Trophoblast cell (in vitro differentiated cells and primary cell): ENCODE results near the gene EML2.
A peak's percentile ranks its signal among the peaks of the same experiment; 100 is the strongest.
"Not testable (repeated sequence)": the region's sequence is repeated elsewhere in the genome, so short reads cannot be mapped to it uniquely, and the experiment has no call there.

ENCODE experiments used
- DNase-seq, 2 donors: peaks; one replicate each; pipeline ENCODE4 v3.0.0-alpha.2; 2016
- H2AFZ ChIP-seq: 2 replicates; pipeline ENCODE4 v1.6.1; 2013; ENCODE audit warnings: low read length, moderate library complexity, mild to moderate bottlenecking; ENCODE audit not compliant: insufficient read depth, poor library complexity
- H2AK5ac ChIP-seq: 2 replicates; pipeline ENCODE4 v1.6.1; 2013; ENCODE audit warnings: mild to moderate bottlenecking, low read length
- H2BK120ac ChIP-seq: 2 replicates; pipeline ENCODE4 v1.6.1; 2013; ENCODE audit warnings: low read length, mild to moderate bottlenecking, moderate library complexity; ENCODE audit not compliant: insufficient read depth, poor library complexity
- H2BK12ac ChIP-seq: 2 replicates; pipeline ENCODE4 v1.6.1; 2013; ENCODE audit warnings: mild to moderate bottlenecking, low read length, moderate library complexity
- H2BK5ac ChIP-seq: 2 replicates; pipeline ENCODE4 v1.6.1; 2013; ENCODE audit warnings: low read length, low read depth, moderate library complexity, mild to moderate bottlenecking; ENCODE audit not compliant: poor library complexity
- H3K14ac ChIP-seq: 2 replicates; pipeline ENCODE4 v1.6.1; 2013; ENCODE audit warnings: mild to moderate bottlenecking, low read length
- H3K18ac ChIP-seq: 2 replicates; pipeline ENCODE4 v1.6.1; 2013; ENCODE audit warnings: mild to moderate bottlenecking, low read length
- H3K23ac ChIP-seq: 2 replicates; pipeline ENCODE4 v1.6.1; 2013; ENCODE audit warnings: low read length
- H3K27ac ChIP-seq: 2 replicates; pipeline ENCODE4 v1.5.1; 2013; ENCODE audit warnings: low read depth, mild to moderate bottlenecking, inconsistent platforms, low read length, moderate library complexity
- H3K27me3 ChIP-seq: 2 replicates; pipeline ENCODE4 v1.6.1; 2013; ENCODE audit warnings: inconsistent platforms, mild to moderate bottlenecking, low read length, moderate library complexity; ENCODE audit not compliant: insufficient read depth
- H3K36me3 ChIP-seq, 2 experiments: 1 replicate in 1 of 2; 2 replicates in 1 of 2; pipeline ENCODE4 v1.6.1; 2013; ENCODE audit warnings: low read length in 2 of 2, mild to moderate bottlenecking in 2 of 2, moderate library complexity in 1 of 2; ENCODE audit not compliant: insufficient read depth in 2 of 2, control insufficient read depth in 1 of 2
- H3K4ac ChIP-seq: 2 replicates; pipeline ENCODE4 v1.6.1; 2013; ENCODE audit warnings: low read depth, mild to moderate bottlenecking, low read length, moderate library complexity
- H3K4me1 ChIP-seq, 2 experiments: 1 replicate in 1 of 2; 2 replicates in 1 of 2; pipeline ENCODE4 v1.6.1; 2013; ENCODE audit warnings: low read length in 2 of 2, mild to moderate bottlenecking in 2 of 2, moderate library complexity in 1 of 2; ENCODE audit not compliant: insufficient read depth in 2 of 2, control insufficient read depth in 1 of 2
- H3K4me2 ChIP-seq: 2 replicates; pipeline ENCODE4 v1.6.1; 2013; ENCODE audit warnings: inconsistent platforms, mild to moderate bottlenecking, low read length, moderate library complexity
- H3K4me3 ChIP-seq: 2 replicates; pipeline ENCODE4 v1.5.1; 2013; ENCODE audit warnings: mild to moderate bottlenecking, low read depth, low read length, inconsistent platforms
- H3K79me1 ChIP-seq: one replicate; pipeline ENCODE4 v1.6.1; 2013; ENCODE audit warnings: low read length
- H3K79me2 ChIP-seq: 2 replicates; pipeline ENCODE4 v1.6.1; 2013; ENCODE audit warnings: low read length, mild to moderate bottlenecking; ENCODE audit not compliant: control insufficient read depth, insufficient read depth, poor library complexity
- H3K9ac ChIP-seq: 2 replicates; pipeline ENCODE4 v1.6.1; 2013; ENCODE audit warnings: mild to moderate bottlenecking, low read length
- H3K9me3 ChIP-seq: 2 replicates; pipeline ENCODE4 v1.6.1; 2013; ENCODE audit warnings: low read depth, mild to moderate bottlenecking, control low read depth, inconsistent platforms, low read length; ENCODE audit not compliant: insufficient read depth
- H4K12ac ChIP-seq: 2 replicates; pipeline ENCODE4 v1.6.1; 2013; ENCODE audit warnings: low read depth, mild to moderate bottlenecking, low read length, moderate library complexity
- H4K8ac ChIP-seq: 2 replicates; pipeline ENCODE4 v1.6.1; 2013; ENCODE audit warnings: low read depth, mild to moderate bottlenecking, low read length, moderate library complexity
- H4K91ac ChIP-seq: one replicate; pipeline ENCODE4 v1.6.1; 2013; ENCODE audit warnings: low read depth, mild to moderate bottlenecking, low read length, moderate library complexity
- WGBS: extraction: QIAGEN DNeasy Blood & Tissue Kit; methylation state at CpG from one replicate; pipeline ENCODE4 v1.1.7; 2013; ENCODE audit warnings: missing lambda C conversion rate; ENCODE audit not compliant: insufficient read length, insufficient coverage; ENCODE audit errors: extremely low coverage; 5-methylcytosine and 5-hydroxymethylcytosine counted together

EML2 gene

DNA sequence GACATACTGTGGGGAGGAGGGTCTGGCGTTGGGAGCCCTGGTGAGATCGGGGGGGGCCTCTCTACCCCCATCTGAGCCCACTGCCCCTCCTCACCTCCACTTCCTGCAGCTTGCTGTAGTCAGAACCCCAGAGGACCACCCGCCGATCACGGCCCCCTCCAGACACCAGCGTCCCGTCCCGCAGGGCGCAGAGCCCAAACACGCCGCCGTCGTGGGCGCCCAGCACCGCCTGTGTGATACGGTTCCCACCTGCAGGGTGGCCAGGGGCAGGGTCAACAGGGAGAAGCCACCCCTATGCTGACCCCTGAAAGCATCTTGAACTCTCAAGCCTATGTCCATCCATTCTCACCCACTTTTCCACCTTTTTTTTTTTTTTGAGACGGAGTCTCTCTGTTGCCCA, 17.8 kb downstream of the EML2 start:
- no peak overlapping the region for H4K91ac ChIP-seq
- peaks cover 32 to 36% of the 10 kb centered on the region in 2 experiments for H3K36me3 ChIP-seq
- no peaks in the 10 kb centered on the region for H3K27me3 ChIP-seq
- H3K9me3 ChIP-seq: peaks cover 2% of the 10 kb centered on the region
- H3K18ac ChIP-seq: no peak overlapping the region
- H4K12ac ChIP-seq: no peak overlapping the region
- H3K9ac ChIP-seq: no peak overlapping the region
- H3K79me2 ChIP-seq: no peaks in the 10 kb centered on the region
- H2BK12ac ChIP-seq: no peak overlapping the region
- no peak overlapping the region for H2BK5ac ChIP-seq
- WGBS: no CpG with 5 or more reads among the region's 17 CpGs
- no peak overlapping the region for H4K8ac ChIP-seq
- H3K4ac ChIP-seq: no peak overlapping the region
- H2AFZ ChIP-seq: no peak overlapping the region
- H3K23ac ChIP-seq: no peak overlapping the region
- no peak overlapping the region for H3K14ac ChIP-seq
- H3K27ac ChIP-seq: no peak overlapping the region
- DNase-seq: no peak
- no peak overlapping the region for H2BK120ac ChIP-seq
- H3K4me3 ChIP-seq: no peak overlapping the region
- no peak overlapping the region for H2AK5ac ChIP-seq
- no peaks in the 10 kb centered on the region for H3K79me1 ChIP-seq
- H3K4me2 ChIP-seq: no peak overlapping the region
- peaks cover 0 to 2% of the 10 kb centered on the region in 2 experiments for H3K4me1 ChIP-seq

DNA sequence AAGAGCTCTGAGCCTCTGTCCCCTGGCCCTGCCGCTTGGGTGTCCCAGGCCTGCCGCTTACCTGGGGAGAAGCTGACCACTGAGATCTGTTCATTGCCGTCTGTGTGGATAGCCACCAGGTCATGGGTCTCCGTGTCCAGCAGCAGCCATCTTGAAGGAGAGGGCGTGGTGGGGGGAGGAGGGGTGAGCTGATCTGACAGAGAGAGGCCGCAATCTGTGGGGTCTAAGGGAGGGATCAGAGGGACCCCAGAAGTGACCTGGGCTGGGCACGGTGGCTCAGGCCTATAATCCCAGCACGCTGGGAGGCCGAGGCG, 22.5 kb downstream of the EML2 start:
- H2BK5ac ChIP-seq: no peak overlapping the region
- peaks cover 0 to 8% of the 10 kb centered on the region in 2 experiments for H3K4me1 ChIP-seq
- no peak overlapping the region for H2AK5ac ChIP-seq
- H3K9ac ChIP-seq: no peak overlapping the region
- no peaks in the 10 kb centered on the region for H3K27me3 ChIP-seq
- H3K79me2 ChIP-seq: no peaks in the 10 kb centered on the region
- WGBS: no CpG with 5 or more reads among the region's 10 CpGs
- H2BK12ac ChIP-seq: no peak overlapping the region
- H4K12ac ChIP-seq: no peak overlapping the region
- peaks cover 2% of the 10 kb centered on the region for H3K9me3 ChIP-seq
- no peaks in the 10 kb centered on the region for H3K79me1 ChIP-seq
- no peak overlapping the region for H2BK120ac ChIP-seq
- no peak overlapping the region for H3K4ac ChIP-seq
- DNase-seq: no peak
- H3K14ac ChIP-seq: no peak overlapping the region
- peak overlapping the region; percentile 41 for H3K4me3 ChIP-seq
- H4K91ac ChIP-seq: no peak overlapping the region
- H2AFZ ChIP-seq: no peak overlapping the region
- H3K23ac ChIP-seq: no peak overlapping the region
- peak overlapping the region; percentile 12 for H4K8ac ChIP-seq
- no peak overlapping the region for H3K18ac ChIP-seq
- H3K27ac ChIP-seq: no peak overlapping the region
- H3K36me3 ChIP-seq: peaks cover 42 to 48% of the 10 kb centered on the region in 2 experiments
- H3K4me2 ChIP-seq: peak overlapping the region; percentile 60

DNA sequence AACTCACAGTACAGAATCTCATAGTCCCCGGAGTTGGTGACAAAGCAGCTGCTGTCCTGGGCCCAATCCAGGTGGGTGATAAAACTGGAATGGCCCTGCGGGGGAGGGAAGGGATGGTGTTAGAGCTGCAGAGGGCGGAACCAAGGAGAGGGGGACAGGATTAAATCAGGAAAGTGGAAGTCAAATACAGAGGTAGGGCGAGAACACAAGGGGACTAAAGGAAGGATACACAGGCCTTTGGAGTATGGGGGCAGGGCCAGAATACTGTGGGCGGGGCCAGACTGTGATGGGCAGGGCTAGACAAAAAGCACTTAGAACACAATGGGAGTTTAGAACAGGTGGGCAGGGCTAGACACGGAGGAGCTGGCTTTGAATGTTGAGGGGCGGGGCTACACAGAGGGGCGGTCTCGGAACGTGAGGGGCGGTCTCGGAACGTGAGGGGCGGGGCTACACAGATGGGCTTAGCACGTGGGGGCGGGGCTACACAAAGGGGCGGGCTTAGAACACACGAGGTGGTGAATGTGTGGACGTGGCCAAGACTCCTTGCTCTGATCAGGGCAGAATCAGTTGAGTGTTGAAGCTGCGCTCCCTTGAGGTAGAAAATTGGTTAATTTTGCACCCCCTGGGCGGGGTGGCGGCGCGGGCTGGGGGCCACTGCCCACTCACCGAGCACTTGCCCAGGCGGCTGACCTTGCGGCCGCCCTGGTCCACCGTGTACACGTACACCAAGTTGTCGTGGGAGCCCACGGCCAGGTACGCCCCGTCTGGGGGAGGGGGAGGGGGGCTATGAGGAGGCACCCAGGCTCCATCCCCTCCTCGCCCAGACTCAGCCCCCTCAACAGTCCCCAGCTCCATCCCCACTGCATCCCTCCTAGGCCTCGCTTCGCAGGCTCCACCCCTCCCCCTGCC, 23.1 kb downstream of the EML2 start:
- no peak overlapping the region for H2BK12ac ChIP-seq
- H3K14ac ChIP-seq: peak overlapping the region; percentile 33
- H2AFZ ChIP-seq: peak overlapping the region; percentile 7

DNA sequence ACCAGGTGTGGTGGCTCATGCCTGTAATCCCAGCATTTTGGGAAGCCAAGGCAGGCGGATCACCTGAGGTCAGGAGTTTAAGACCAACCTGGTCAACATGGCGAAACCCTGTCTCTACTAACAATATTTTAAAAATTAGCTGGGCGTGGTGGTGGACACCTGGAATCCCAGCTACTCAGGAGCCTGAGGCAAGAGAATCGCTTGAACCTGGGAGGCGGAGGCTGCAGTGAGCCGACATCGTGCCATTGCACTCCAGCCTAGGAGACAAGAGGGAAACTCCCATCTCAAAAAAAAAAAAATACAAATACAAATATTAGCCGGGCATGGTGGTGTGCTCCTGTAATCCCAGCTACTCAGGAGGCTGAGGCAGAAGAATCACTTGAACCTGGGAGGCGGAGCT, 24.1 kb downstream of the EML2 start:
- no CpG with 5 or more reads among the region's 9 CpGs for WGBS

More for the DNA sequence above, 23.1 kb downstream of the EML2 start:
- no peak overlapping the region for H2AK5ac ChIP-seq
- H2BK5ac ChIP-seq: no peak overlapping the region
- no peak overlapping the region for H4K12ac ChIP-seq
- peak overlapping the region; percentile 41 for H3K4me3 ChIP-seq
- peak overlapping the region; percentile 53 for H3K27ac ChIP-seq
- H3K9ac ChIP-seq: no peak overlapping the region
- peaks cover 2% of the 10 kb centered on the region for H3K9me3 ChIP-seq
- H2BK120ac ChIP-seq: no peak overlapping the region
- H3K36me3 ChIP-seq: peaks cover 38 to 43% of the 10 kb centered on the region in 2 experiments
- H3K23ac ChIP-seq: no peak overlapping the region
- H4K8ac ChIP-seq: peak overlapping the region; percentile 82
- no CpG with 5 or more reads among the region's 37 CpGs for WGBS
- no peak overlapping the region for H4K91ac ChIP-seq
- H3K79me1 ChIP-seq: no peaks in the 10 kb centered on the region
- no peaks in the 10 kb centered on the region for H3K79me2 ChIP-seq
- no peak overlapping the region for H3K18ac ChIP-seq
- peaks cover 0 to 8% of the 10 kb centered on the region in 2 experiments for H3K4me1 ChIP-seq
- peak overlapping the region; percentile 60 for H3K4me2 ChIP-seq
- no peak overlapping the region for H3K4ac ChIP-seq
- no peaks in the 10 kb centered on the region for H3K27me3 ChIP-seq
- peak; percentile 90 to 93 for DNase-seq

More for the DNA sequence above, 24.1 kb downstream of the EML2 start:
- H3K23ac ChIP-seq, H3K9me3 ChIP-seq, H3K27ac ChIP-seq, H3K4me1 ChIP-seq, H3K14ac ChIP-seq, H2BK12ac ChIP-seq, H3K4ac ChIP-seq, H2AK5ac ChIP-seq, H4K12ac ChIP-seq, H4K8ac ChIP-seq, H2BK5ac ChIP-seq, H4K91ac ChIP-seq, H3K18ac ChIP-seq, H3K9ac ChIP-seq, H3K79me1 ChIP-seq, H2AFZ ChIP-seq, H3K4me2 ChIP-seq, H3K4me3 ChIP-seq, H2BK120ac ChIP-seq, H3K27me3 ChIP-seq, H3K79me2 ChIP-seq: not testable (repeated sequence)
- peak; percentile 79 for DNase-seq
- H3K36me3 ChIP-seq: peaks cover 35 to 38% of the 10 kb centered on the region in 2 experiments
